Islet precursor cell (in vitro differentiated cells): ENCODE data around the gene PTPRG.

ENCODE experiments used
- DNase-seq: peaks from one replicate; pipeline ENCODE4 v3.0.0-alpha.2; 2018

Gene PTPRG

DNA sequence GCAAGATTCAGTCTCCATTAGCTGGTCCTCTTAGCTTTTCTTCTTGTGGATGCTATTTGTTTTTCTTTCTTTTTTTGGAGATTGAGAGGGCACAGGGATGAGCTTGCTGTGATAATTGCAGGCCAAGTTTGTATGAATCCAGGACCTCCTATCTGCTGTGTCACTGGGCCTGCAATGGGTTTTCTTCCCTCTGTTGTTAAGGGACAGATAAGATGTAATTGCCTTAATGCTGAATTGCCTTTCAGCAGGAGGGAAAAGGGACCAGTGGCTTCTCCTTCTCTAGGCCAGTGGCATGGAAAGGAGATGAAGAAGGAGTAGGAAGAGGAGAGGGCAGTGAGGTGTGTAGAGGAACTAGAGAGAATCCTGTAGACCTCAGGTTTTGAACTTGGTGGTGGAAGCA is 29.9 kb downstream of the PTPRG start:
- DNase-seq: no peak

DNA sequence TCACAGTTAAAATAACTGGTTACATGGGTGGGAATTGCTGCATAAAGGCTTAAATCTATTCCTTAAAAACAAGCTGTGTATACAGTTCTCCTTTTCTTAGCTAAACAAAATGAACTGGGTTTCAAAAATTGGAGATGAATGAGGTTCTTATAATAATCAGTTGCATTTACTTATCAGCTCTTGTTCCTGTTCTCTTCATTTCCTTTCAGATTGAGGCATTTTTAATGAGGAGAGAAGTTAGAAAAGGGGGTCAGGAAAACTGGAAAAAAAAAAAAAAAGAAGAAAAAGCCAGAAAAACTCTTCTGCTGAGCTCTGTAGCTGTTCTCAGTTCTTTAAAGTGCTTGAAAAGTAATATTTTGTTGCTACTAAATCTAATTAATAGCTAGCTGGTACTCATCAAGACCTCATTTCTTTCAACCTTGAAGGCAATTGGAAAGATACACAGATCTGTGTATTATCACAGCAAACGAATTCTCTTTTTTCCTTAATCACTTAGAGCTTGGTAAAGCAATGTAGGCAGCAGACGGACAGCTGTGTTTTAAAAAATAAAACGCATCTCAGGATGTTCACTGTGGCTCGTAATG is 32.2 kb downstream of the PTPRG start:
- DNase-seq: no peak

DNA sequence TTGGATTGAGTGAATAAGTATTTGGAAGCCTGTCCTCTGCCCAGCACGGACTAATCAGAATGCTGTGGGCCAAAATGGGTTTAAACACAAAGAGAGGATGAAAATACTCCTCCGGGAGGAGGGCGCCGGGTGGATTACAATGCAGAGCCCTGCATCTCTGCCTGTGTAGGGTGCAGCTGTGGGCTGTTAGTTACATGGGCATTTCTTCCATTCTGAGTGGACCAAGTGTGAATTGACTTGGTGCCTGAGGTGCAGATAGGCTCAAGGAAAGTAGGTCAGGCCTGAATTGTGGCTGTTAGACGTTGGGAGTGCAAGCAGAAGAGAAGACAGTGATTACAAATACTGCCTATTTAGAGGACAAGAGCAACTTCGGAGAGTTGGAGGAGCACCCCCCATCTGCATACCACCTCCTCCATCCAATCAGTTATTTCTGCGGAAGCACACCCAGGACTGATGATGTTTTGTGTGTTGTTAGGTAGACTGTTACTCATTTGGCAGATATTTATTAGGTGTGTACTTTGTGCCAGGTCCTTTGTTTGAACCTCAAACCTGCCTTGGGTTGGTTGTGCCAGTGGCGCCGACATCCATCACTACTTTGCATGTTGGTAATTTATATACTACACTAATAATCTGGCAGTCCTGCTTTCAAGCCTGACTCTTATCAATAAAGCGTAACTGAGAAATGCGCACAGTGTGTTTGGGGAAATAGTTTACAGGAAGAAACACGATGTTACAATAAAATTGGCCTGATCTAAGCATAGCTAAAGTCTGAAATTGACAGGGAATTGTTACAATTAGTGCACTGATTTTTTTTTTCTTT is 33.0 kb downstream of the PTPRG start:
- DNase-seq: no peak

DNA sequence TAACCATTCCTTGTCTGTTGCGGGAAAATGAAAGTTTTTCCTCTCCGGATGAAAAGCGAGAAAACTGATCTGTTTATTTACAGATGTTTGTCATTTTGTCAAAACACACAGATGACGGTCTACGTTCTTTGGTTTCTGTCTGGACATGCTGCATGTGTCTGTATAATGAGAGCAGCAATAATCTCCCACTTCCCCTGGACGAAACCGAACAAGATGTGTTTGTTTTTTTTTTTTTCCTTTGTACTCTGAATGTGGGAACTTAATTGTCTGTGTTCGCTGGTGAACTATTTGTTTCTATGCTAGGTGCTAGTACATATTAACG is 33.6 kb downstream of the PTPRG start:
- no peak for DNase-seq

DNA sequence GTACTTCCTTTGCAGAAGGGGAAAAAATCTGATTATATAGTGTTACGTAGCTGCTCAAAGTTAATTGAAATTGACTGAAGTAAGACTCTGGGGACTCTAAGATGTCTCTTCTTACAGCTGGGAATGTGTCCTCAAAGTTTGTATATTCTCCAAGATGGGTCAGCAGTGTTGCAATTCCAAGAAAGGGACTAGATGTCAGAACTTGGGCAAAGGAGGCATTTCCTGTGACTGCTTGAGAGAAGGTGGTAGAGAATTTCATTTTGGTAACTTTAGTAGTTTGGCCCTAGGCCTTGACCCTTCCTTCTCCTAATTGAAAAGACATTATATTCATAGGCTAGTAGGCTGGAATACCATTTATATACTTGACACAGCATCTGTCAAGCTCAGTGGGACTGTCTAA is 33.9 kb downstream of the PTPRG start:
- no peak for DNase-seq

DNA sequence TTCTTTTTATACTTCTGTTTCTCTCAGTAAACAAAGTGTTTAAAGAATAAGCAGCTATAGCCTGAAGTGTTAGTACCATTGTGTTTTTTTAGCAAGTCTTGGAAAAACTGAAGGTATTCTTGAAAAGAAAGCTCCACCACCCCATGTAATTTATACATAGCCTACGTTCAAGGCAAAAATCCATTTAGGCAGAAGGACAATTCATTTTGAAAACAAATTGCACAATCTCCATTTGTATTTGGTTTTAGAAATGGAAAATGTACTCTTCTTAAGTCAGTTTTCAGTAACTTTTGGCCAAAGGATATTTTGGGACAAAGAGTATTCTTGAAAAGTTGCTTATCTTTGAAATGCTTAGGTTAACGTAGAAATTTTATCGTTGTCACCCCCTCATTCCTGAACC is 34.5 kb downstream of the PTPRG start:
- no peak for DNase-seq

DNA sequence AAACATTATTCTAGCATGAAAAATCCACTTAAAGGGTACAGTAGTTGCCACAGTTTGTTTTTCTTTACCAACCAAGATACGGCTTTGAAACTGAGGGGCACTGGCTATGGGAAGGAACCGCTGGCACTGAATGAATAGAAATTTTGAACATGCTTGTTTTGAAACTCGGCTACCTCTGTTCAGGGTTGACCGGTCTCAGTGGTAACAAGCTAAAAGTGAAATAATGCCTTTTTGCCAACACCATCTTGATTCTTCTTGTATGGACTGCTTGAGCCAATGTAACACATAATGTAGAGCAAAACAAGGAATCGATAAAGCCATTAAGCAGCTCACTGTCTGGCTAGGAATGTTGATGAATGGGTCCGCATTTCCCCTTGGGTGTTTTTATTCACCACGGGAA is 36.5 kb downstream of the PTPRG start:
- DNase-seq: no peak

DNA sequence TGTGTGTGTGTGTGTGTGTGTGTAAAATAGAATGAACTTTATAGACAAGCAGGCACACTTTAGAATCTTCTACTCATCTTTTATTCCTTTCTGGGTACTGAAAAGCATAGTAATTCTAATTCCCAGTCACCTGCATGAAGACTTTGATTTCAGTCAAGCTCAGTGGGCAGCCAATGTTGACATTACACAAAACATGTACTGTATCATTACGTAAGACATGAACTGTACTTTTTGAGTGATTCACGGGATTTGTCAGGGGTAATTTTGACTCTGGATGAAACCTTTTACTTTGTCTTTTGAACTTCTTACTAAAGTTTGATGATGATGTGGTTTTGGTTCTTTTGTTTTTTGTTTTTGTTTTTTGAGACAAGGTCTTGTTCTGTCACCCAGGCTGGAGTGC is 38.8 kb downstream of the PTPRG start:
- no peak for DNase-seq

DNA sequence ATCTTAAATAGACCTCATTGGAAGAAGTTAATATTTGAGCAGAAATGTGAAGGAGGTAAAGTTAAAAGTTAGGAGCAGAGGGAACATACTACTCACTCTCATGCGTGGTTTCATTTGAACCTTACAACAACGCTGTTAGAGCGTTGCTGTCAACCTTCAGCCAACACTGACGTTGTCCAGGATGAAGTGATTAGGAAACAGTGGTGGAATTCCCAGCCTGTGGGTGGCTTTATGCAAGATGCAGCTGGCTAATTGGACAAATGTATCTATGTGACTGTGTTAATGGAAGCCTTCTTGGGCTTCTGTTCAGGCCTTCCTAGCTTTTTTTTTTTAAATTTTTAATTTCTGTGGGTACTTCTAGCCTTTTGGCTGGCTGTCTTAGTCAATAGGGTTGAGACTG is 40.5 kb downstream of the PTPRG start:
- DNase-seq: peak; percentile 70

DNA sequence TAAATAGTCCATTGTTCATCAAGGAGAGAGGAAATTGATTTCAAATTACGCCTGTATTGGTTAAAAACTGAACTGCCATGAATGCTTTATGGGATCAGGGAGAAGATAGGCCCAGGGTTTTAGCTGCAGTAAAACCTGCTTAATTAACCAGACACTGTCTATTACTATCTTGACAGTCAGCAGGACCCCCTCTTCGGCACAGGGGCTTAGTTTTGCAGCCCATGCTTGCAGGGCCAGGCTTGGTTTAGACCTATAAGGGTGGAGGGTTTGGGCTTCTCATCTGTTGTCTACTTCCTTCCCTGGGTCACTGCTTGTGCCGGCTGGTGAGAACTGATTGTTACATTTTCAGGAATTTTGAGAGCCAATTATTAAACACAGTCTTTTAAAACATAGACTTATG is 41.1 kb downstream of the PTPRG start:
- DNase-seq: peak; percentile 56

DNA sequence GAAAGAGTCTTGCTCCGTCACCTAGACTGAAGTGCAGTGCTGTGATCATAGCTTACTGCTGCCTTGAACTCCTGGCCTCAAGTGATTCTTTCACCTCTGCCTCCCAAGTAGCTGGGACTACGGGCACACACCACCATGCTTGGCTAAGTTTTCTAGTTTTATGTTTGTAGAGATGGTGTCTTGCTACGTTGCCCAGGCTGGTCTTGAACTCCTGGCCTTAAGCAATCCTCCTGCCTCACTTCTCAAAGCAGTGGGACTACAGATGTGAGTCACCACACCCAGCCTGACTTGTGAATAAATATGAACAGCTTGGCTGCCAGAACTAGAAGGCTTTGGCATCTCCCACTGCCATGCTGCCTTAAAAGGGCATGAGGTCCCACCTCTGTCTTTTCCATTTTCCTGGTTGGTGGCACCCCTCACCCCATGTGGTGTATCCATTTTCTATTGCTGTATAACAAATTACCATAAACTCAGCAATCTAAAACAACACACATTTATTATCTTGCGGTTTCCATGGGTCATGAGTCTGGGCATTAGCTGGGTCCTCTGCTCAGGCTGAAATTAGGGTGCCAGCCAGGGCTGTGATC is 44.3 kb downstream of the PTPRG start:
- no peak for DNase-seq

DNA sequence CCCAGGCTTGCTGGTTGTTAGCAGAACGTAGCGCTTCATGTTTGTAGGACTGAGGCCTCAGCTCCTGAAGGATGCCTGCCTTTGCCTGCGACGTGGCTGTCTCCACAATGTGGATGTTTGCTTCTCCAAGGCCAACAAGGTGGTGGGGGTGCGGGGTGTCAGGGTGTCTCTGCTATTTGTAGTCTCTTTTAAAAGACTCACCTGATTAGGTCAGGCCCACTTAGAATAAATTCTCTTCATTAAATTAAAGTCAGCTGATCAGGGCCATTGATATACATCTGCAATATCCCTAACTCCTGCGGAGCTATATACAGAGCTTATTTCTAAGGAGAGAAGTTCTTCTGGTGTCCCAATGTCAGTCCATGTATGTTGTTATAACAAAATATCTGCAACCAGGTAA is 44.8 kb downstream of the PTPRG start:
- DNase-seq: no peak

DNA sequence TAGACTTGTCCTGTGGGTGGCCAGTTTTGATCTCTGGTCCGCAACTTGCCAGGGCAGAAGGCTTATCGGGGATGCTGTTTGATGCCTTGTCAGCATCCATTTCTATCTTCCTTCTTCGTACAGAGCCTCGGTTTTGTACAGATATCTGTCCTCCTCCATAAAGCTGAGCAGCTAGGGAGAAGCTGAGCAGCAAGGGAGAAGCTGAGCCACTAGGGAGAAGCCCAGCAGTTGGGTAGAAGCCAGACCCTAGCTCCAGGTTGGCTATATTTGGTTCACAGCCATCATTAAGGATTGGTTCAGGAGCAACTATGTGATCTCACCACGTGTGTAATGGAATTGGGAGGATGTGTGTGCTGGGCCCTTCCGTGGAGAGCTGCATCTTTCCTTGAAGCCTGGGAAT is 46.7 kb downstream of the PTPRG start:
- no peak for DNase-seq

DNA sequence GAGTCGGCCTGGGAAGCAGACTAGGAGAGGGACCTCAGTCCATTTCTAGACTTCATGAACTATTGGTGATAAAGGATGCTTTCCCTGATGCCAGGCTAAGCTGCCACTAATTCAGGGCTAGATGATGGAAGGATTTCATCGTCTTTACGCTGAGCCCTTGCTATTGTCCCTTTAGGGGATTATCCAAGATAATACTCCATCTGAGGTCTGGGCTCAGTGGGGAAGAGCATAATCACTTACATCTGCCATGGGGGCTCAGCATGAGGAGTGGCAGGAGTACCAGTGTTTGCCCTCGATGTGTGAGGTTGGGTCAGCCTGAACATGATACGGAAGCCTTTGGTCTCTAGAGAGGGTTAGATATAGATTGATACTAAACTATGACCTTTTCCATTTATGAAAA is 47.3 kb downstream of the PTPRG start:
- DNase-seq: no peak

DNA sequence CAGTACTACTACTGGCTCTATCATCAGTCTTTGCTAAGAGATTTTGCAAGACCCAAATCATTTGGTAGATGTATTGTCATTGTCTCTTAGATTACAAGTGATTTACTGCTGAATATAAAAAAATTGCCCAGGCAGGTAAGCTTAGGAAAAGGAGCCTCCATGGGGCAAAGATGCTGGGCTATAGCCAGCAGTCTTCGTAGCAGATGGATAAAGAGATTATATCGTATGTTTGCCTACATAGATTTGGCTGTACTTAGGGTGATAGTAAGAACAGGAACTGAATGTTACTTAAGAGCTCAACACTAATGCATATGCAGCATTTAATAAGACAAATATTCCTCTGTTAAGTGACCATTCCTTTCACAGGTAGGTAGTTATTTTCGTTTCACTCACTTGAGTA is 48.9 kb downstream of the PTPRG start:
- no peak for DNase-seq

DNA sequence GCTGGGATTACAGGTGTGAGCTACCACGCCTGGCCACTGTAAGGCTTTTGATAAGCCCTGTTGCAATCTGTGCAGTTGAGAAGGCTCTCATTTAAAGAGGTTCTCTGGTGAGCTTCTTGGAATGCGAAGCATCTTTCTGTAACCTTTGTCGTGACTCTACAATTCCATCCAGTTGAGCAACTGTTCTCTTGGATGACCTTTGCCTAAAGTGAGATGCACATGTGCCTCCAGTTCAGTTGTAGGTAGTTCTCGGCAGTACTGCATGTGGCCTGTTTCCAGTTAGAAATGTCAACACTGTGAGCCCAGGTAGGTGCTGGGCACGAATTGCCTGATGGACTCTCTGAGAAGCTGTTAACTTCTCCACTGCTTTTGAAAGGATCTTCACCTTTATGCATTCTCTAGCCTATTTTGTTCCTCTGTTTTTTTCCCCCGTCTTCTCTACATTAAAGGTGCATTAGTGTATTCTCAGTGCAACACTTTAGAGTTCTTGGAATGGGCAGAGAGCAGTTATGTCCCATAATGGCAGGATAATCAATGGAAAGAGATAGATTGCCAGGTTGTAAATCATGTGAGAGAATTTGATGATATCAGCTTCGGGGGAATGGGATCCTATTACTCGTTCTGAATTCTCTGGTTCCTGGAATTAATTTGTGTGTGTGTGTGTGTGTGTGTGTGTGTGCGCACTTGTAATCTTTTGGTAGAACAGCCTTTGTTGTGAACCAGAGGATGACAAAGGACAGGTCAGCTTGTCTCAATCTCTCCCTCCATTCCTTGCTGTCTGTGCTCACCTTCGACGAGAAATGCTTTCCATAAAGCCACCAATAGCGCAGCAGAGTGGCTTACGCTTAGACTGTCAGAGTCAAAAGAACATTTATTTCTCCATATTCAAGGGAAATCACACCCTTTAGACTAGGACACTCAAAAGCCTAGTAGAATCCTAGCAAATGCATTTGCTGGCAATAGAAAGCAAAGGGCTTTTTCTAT is 51.1 kb downstream of the PTPRG start:
- peak; percentile 63 for DNase-seq

DNA sequence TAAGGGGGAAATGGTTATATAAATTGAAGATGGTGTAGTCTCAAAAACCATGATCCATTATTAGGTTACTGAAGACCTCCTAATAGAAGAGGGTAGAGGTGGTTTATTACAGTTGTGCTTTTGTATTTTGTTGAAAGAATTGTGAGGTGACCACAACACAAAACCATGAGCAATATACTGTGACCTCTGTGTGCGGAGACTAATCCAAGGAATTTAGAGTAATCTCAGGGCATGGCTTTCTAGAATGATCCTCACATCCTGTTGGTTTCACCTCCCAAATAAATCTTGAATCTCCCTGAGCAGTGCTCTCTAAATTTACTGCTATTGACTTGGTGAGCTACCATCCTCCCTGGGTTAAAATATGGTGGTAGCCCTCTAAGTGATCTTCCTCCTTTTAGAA is 52.3 kb downstream of the PTPRG start:
- DNase-seq: no peak

DNA sequence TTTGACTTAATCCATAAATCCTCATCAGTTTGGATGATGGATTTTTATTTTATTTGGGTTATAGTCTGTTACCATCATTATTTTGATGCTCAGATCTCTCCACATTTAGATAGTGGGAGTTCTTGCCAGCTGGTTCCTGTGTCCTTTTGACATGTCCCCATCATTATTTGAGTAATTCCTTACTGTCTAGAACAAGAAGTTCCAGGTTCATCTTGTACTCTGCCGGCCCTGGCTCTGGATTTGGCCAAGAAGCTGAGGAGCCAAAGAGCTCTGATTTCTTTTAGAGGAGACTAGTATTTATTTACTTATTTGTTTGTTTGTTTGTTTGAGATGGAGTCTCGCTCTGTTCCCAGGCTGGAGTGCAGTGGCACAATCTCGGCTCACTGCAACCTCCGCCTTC is 54.3 kb downstream of the PTPRG start:
- no peak for DNase-seq

DNA sequence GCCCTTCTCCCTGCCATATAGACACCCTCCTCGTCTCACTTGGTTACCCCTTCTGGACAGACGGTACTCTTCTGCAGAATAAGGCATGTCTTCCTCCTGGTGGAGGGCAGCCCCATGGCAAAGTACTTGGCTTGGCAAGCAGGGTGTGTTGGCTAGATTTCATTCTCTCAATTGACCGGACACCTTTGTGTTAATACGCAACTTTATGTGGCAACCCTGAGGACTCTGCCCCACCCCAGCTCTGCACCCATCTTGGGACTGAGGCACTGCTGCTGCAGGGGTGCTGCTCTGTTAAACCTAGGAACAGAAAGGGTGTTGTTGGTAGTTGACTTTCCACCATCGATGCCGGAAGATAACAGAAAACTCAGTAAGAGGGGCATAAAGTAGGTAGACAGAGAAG is 55.2 kb downstream of the PTPRG start:
- DNase-seq: no peak

DNA sequence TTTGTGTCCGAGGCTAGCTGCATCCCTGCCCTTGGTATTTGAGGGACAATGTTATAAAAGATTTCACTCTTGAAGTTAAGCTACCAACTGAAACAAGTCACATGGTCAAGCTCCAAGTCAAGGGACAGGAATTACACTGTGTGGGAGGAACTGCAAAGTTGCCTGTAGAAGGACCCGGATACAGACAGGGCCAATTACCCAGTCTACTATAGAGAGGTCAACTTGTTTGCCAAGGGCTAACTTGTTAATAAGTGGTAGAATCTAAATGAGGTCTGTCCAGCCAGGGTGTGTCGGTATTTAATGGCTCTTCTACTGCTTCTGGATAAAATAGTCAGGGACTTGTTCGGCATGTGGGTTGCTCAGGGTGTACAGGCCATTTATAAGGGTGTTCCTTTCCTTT is 55.7 kb downstream of the PTPRG start:
- no peak for DNase-seq

DNA sequence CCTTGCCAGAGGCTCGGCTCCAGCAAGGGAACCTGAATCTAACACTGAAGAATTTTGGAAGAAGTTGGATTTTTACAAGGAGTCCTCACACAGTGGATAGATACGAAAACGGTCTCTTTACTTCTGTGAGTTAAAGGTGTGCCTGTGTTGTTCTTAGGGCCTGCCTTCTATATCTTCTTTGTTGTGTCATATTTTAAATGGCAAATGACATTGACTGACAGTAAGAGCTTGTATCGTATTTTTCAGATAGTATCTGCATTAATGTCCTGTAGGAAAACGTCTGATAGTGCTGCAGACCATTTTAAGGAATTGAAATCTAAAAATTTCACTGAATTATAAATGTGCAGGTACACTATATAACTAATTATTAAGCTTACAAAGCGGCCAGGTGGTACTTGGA is 56.3 kb downstream of the PTPRG start:
- no peak for DNase-seq

DNA sequence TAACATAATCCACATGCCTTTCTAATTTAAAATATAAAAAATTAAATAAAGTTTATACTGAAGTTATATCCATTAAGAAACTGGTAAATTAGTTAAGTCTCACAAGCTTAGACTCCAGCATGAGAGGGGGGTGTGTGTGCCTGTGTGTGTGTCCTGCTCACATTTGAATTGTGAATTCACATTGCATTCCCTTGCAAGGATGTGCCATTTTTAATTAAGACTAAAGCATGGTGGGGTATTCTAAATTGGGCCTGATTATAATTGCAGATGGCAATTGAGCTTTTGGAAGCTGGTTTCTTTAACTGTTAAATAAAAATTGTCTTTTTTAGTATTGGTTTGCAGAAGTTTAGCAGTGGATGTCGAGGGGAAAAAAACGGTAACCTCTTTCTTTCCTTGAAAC is 56.9 kb downstream of the PTPRG start:
- DNase-seq: no peak

DNA sequence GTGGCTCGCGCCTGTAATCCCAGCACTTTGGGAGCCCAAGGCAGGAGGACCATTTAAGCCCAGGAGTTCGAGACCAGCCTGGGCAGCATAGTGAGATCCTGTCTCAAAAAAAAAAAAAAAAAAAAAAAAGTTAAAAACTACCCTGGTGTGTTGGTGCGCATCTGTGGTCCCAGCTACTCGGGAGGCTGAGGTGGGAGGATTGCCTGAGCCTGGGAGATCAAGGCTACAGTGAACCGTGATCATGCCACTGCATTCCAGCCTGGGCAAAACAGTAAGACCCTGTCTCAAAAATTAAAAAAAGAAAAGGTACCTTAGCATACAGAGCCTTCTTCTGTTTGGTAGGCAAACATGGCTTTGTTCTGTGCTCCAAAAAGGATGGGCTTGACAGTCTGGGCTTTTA is 57.5 kb downstream of the PTPRG start:
- no peak for DNase-seq

DNA sequence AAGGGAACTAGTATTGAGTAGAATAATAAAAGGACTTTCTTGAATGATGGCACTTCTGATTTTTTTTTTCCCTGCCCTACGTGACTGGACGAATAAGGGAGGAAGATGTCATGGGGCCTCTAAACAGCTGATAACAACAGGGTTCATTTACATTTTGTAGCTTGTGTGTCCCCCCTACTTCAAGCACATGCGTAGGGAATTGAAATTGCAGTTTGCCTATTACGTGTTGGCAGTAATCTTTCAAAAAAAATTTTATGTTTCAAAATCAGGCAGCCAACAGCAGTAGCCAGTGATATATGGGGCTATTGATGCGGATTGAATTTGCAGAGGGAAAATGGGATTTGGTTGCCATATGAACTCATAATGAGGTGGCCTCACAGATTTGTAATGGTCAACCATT is 58.7 kb downstream of the PTPRG start:
- DNase-seq: no peak
